ENCODE results near the gene MCF2L. TPM values are rescaled to one million over a fixed set of nuclear protein-coding genes. Genes with fewer than 3 reads are reported as not detected.

Gene MCF2L
- total RNA-seq, 4 donors from 2014 or later, result 10.2 to 25.4 (median 16.9) TPM

- no peaks in the 10 kb centered on the region for H3K27me3 ChIP-seq
- H3K27ac ChIP-seq, result no peak overlapping the region
- H3K4me1 ChIP-seq, result no peaks in the 10 kb centered on the region
- no peak overlapping the region for H3K4me3 ChIP-seq
- no peaks in the 10 kb centered on the region for H3K9me3 ChIP-seq
- 88% methylated on average over 19 to 21 of the region's 41 CpGs for WGBS, 2 donors
- peaks cover 0 to 63% (median 0%) of the 10 kb centered on the region in 3 donors for H3K36me3 ChIP-seq
- no peak for TF ChIP-seq CTCF (IDR thresholded peaks at IDR 0.05)
- no peak for TF ChIP-seq POLR2A (IDR thresholded peaks at IDR 0.05)
- no peak for DNase-seq
- intact Hi-C loops (cut with DNase I), result no loop called here
Observed at GRCh38 chr13:113069861-113070805, 101.1 kb downstream of the MCF2L start.

GRCh38 chr13:113070855-113071254, 101.8 kb downstream of the MCF2L start:
- no peak overlapping the region for H3K27ac ChIP-seq
- H3K4me1 ChIP-seq, result no peaks in the 10 kb centered on the region
- no peaks in the 10 kb centered on the region for H3K27me3 ChIP-seq
- intact Hi-C loops (cut with DNase I), result no loop called here
- DNase-seq, result no peak
- peaks cover 0 to 63% (median 0%) of the 10 kb centered on the region in 3 donors for H3K36me3 ChIP-seq
- no peak overlapping the region for H3K4me3 ChIP-seq
- TF ChIP-seq CTCF (IDR thresholded peaks at IDR 0.05) (no peak), POLR2A (IDR thresholded peaks at IDR 0.05) (no peak)
- no peaks in the 10 kb centered on the region for H3K9me3 ChIP-seq
- 74 to 78% methylated on average over 7 to 8 of the region's 8 CpGs for WGBS, 2 donors

DNA sequence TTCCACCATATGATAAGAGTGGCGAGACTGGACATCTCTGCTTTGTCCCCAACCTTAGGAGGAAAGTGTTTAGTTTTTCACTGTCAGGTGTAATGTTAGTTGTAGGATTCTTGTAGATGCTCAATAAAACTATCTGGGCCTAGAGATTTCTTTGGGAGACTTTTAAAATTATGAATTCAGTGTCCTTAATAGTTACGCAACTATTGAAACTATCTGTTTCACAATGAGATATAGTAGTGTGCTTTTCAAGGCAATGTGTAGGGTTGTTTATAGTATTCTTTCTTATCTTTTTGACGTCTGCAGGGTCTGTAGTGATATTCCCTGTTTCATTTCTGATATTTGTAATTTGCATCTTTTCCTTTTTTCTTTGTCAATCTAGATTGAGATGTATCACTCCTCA, 103.4 kb downstream of the MCF2L start:
- Histone ChIP-seq H3K4me3 (no peak overlapping the region), H3K4me1 (no peaks in the 10 kb centered on the region), H3K27me3 (no peaks in the 10 kb centered on the region), H3K27ac (no peak overlapping the region), H3K9me3 (no peaks in the 10 kb centered on the region), H3K36me3 (peaks cover 0 to 66% (median 0%) of the 10 kb centered on the region in 3 donors)
- 93 to 94% methylated on average over 3 of the region's 3 CpGs for WGBS, 2 donors
- no peak for DNase-seq
- no peak for TF ChIP-seq POLR2A (IDR thresholded peaks at IDR 0.05)
- TF ChIP-seq CTCF (IDR thresholded peaks at IDR 0.05), result no peak
- intact Hi-C loops (cut with DNase I), result no loop called here

DNA sequence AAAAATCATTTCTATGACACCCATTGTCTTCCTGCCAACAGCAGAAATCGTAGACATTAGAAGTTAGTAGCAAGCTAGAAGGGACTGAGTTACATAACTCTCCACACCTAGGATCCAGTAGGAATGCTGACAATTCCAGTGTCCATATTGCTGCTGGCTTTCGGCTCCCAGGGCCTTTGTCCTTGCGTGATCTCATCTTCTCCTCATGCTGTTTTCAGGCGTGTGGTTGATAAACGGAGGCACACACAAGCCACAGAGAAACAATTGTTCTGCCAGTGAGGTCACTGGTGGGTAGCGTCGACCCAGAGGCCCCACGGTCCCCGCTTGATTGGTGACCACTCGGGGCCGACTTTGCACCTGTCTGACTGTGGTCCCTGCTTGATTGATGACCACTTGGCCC, 104.9 kb downstream of the MCF2L start:
- WGBS, 2 donors, result 77 to 89% methylated on average over 4 to 11 of the region's 11 CpGs

More for the DNA sequence above, 104.9 kb downstream of the MCF2L start:
- DNase-seq, result no peak
- no peaks in the 10 kb centered on the region for H3K4me1 ChIP-seq
- H3K9me3 ChIP-seq, result no peaks in the 10 kb centered on the region
- H3K27me3 ChIP-seq, result no peaks in the 10 kb centered on the region
- no peak overlapping the region for H3K27ac ChIP-seq
- intact Hi-C loops (cut with DNase I), result no loop called here
- peaks cover 0 to 82% (median 0%) of the 10 kb centered on the region in 3 donors for H3K36me3 ChIP-seq
- no peak for TF ChIP-seq POLR2A (IDR thresholded peaks at IDR 0.05)
- TF ChIP-seq CTCF (IDR thresholded peaks at IDR 0.05), result no peak
- H3K4me3 ChIP-seq, result no peak overlapping the region
